ENCODE measurements around the gene MBD3. TPM values are rescaled to one million over a fixed set of nuclear protein-coding genes. Genes with fewer than 3 reads are reported as not detected.

Gene MBD3
- total RNA-seq, 4 donors from 2014 or later = 53.2 to 87.9 (median 69.0) TPM

DNA sequence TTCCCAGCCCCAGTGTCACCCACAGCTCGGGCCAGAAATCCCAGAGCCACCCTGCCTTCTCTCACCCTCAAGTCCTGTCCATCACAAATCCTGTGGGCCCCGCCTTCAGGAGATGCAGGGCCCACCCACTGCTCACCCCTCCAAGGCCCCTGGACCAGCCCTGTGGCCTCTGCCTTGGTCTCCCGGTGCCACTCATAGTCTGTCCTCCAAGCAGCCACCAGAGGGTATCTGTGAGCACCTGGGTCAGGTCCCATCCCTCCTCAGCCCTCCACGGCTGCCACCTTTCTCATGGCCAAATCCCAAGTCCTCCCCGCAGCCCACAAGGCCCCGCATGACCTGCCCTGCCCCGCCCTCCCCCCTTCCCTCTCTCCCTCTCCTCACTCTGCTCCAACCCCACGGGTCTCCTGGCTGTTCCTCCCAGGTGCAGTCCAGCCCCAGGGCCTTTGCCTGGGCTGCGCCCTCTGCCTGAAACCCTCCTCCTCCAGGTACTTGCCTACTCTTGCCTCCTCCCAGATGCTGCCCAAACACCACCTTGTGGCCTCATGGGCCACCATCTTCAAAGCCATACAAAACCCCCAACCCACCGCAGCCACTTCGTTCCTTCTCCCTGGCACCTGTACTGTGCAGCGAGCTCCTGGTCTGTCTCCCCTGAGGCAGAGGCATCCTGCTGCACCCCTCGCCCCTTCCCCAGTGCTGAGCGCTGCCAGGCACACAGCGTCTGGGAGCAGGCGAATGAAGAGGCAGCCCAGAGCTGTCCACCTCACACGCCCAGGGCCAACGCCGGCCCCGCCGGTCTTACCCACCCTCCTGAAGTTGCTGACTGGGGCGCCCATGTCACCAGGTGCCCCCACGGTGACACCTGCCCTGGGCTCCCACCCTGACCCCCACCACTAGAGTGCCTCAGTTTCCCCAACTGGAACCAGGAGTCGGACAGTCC, 25.8 kb upstream of the MBD3 start:
- no peak overlapping the region for H3K27ac ChIP-seq
- no peaks in the 10 kb centered on the region for H3K27me3 ChIP-seq
- H3K9me3 ChIP-seq = no peaks in the 10 kb centered on the region
- H3K36me3 ChIP-seq = peaks cover 78% of the 10 kb centered on the region
- TF ChIP-seq, protein P1, sequence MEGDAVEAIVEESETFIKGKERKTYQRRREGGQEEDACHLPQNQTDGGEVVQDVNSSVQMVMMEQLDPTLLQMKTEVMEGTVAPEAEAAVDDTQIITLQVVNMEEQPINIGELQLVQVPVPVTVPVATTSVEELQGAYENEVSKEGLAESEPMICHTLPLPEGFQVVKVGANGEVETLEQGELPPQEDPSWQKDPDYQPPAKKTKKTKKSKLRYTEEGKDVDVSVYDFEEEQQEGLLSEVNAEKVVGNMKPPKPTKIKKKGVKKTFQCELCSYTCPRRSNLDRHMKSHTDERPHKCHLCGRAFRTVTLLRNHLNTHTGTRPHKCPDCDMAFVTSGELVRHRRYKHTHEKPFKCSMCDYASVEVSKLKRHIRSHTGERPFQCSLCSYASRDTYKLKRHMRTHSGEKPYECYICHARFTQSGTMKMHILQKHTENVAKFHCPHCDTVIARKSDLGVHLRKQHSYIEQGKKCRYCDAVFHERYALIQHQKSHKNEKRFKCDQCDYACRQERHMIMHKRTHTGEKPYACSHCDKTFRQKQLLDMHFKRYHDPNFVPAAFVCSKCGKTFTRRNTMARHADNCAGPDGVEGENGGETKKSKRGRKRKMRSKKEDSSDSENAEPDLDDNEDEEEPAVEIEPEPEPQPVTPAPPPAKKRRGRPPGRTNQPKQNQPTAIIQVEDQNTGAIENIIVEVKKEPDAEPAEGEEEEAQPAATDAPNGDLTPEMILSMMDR (IDR thresholded peaks at IDR 0.05) = no peak
- TF ChIP-seq EP300 (IDR thresholded peaks at IDR 0.05) (no peak), POLR2A (IDR thresholded peaks at IDR 0.05) (no peak), POLR2AphosphoS5 (IDR thresholded peaks at IDR 0.05) (no peak)
- no peaks in the 10 kb centered on the region for H3K4me1 ChIP-seq
- WGBS = 75% methylated on average over 18 of the region's 24 CpGs
- H3K4me3 ChIP-seq = no peak overlapping the region
- no peak for DNase-seq (ENCODE audit: low spot score in 2 of 2)

DNA sequence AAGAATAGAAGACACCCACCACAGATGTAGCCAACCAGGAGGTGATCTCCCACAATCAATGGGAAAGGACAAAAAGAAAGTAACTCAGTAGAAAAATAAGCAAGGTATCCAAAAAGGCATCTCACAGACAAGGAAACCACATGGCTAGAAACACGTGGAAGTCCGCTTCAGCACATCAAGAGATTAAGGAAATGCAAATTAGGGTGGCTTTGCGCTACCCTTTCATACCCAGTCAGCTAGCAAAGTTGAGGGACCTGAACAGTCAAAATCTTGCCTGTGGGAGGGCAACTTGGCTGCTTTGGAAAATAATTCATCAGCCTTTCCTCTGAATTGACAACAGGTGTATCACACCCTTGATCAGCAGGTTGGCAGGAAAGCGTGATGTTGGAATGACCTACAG, 24.2 kb upstream of the MBD3 start:
- no peaks in the 10 kb centered on the region for H3K9me3 ChIP-seq
- peaks cover 88% of the 10 kb centered on the region for H3K36me3 ChIP-seq
- DNase-seq (ENCODE audit: low spot score in 2 of 2) = no peak
- no peak overlapping the region for H3K27ac ChIP-seq
- no peaks in the 10 kb centered on the region for H3K27me3 ChIP-seq
- no peaks in the 10 kb centered on the region for H3K4me1 ChIP-seq
- 69% methylated on average over 4 of the region's 4 CpGs for WGBS
- H3K4me3 ChIP-seq = no peak overlapping the region
- TF ChIP-seq, protein P1 (IDR thresholded peaks at IDR 0.05) = no peak
- TF ChIP-seq POLR2AphosphoS5 (IDR thresholded peaks at IDR 0.05) (no peak), POLR2A (IDR thresholded peaks at IDR 0.05) (no peak), EP300 (IDR thresholded peaks at IDR 0.05) (no peak)

DNA sequence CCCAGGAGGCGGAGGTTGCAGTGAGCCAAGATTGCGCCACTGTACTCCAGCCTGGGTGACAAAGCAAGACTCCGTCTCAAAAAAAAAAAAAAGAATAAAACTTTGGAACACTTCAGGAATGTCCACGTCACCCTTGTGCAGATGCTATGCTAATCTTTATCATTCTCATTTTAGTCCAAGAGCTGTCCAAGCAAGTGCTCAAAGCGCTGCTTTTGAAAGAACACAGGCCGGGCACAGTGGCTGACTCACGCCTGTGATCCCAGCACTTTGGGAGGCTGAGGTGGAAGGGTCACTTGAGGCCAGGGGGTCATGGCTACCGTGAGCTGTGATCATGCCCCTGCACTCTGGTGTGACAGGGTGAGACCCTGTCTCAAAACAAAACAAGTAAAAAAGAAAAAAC, 23.7 kb upstream of the MBD3 start:
- WGBS = 92% methylated on average over 8 of the region's 8 CpGs
- no peak for DNase-seq (ENCODE audit: low spot score in 2 of 2)
- H3K27ac ChIP-seq = no peak overlapping the region

DNA sequence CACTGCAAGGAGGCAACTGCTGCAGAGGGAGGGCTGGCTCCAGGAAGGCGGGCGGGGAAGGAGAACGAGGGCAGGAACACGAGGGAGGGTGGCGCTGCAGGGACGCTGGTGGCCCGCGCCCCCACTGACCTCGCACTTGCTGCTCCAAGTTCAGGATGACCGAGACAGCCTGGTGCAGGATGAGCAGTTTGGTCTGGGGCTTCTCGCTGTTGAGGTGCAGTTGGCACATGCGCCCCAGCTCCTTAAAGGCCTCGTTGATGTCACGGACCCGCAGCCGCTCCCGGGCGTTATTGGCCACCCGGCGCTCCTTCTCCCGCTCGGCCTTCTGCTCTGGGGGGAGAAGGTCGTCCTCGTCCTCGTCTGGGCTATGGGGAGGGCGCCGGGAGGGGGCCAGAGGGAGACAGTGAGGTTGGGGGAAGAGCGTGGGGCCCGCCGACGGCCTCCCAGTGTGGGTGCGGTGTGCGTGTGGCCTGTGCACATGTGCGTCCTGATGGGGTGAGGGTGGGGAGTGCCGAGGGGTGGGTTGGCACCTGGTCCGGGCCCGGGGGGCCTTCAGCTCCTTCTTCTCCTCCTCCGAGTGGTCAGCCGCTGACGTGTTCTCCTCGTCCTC, 22.6 kb upstream of the MBD3 start:
- Histone ChIP-seq H3K9me3 (no peaks in the 10 kb centered on the region), H3K36me3 (peaks cover 89% of the 10 kb centered on the region), H3K27me3 (no peaks in the 10 kb centered on the region), H3K4me3 (no peak overlapping the region), H3K27ac (no peak overlapping the region), H3K4me1 (no peaks in the 10 kb centered on the region)
- TF ChIP-seq POLR2A (IDR thresholded peaks at IDR 0.05) = no peak
- no peak for TF ChIP-seq POLR2AphosphoS5 (IDR thresholded peaks at IDR 0.05)
- TF ChIP-seq EP300 (IDR thresholded peaks at IDR 0.05) = no peak
- TF ChIP-seq, protein P1 (IDR thresholded peaks at IDR 0.05) = no peak
- 92% methylated on average over 37 of the region's 41 CpGs for WGBS
- no peak for DNase-seq (ENCODE audit: low spot score in 2 of 2)

More for the DNA sequence above, 23.7 kb upstream of the MBD3 start:
- TF ChIP-seq POLR2A (IDR thresholded peaks at IDR 0.05) = no peak
- TF ChIP-seq, protein P1 (IDR thresholded peaks at IDR 0.05) = no peak
- TF ChIP-seq POLR2AphosphoS5 (IDR thresholded peaks at IDR 0.05) = no peak
- no peak for TF ChIP-seq EP300 (IDR thresholded peaks at IDR 0.05)
- H3K27me3 ChIP-seq = no peaks in the 10 kb centered on the region
- peaks cover 88% of the 10 kb centered on the region for H3K36me3 ChIP-seq
- H3K9me3 ChIP-seq = no peaks in the 10 kb centered on the region
- no peaks in the 10 kb centered on the region for H3K4me1 ChIP-seq
- no peak overlapping the region for H3K4me3 ChIP-seq
